Ascending aorta (tissue), 2 donors: ENCODE measurements around the gene CD63. TPM values are rescaled to one million over a fixed set of nuclear protein-coding genes. Genes with fewer than 3 reads are reported as not detected.

Experiments
- DNase-seq, 2 donors: peaks; one replicate each; pipeline ENCODE4 v3.0.0-alpha.2; 2019; ENCODE audit warnings: low spot score in 2 of 2
- H3K27ac ChIP-seq, 2 donors: fragments of 200-600 bp; sonication (generic); one replicate each; pipeline ENCODE4 v1.5.1; 2016 to 2017; ENCODE audit warnings: mild to moderate bottlenecking in 1 of 2
- H3K27me3 ChIP-seq: fragments of 200-600 bp; sonication (generic); one replicate; pipeline ENCODE4 v1.5.1; 2017
- H3K36me3 ChIP-seq, 2 donors: fragments of 200-600 bp; sonication (generic); one replicate each; pipeline ENCODE4 v1.5.1; 2016
- H3K4me1 ChIP-seq, 2 donors: fragments of 200-600 bp; sonication (generic); one replicate each; pipeline ENCODE4 v1.5.1; 2016 to 2017; ENCODE audit warnings: mild to moderate bottlenecking in 1 of 2
- H3K4me3 ChIP-seq, 2 donors: fragments of 200-600 bp; sonication (generic); one replicate each; pipeline ENCODE4 v1.5.1; 2016 to 2017; ENCODE audit warnings: mild to moderate bottlenecking in 1 of 2
- H3K9me3 ChIP-seq, 2 donors: fragments of 200-600 bp; sonication (generic); one replicate each; pipeline ENCODE4 v1.5.1; 2016
- intact Hi-C: fragments of 100-400 bp; cut with DNase I; formaldehyde crosslinking; loops from one replicate; pipeline ENCODE4 v1.15.1; 2023
- total RNA-seq: library from RNA; depleted of rRNA; stranded (reverse); fragments of >200 nt; gene quantifications from one replicate; pipeline ENCODE4 v1.1.0, GENCODE V29; 2016
- TF ChIP-seq, protein P1 (sequence below), 3 experiments: fragments of 200-600 bp in 2 of 3; fragments of 450-650 bp in 1 of 3; sonication (generic) in 2 of 3; IDR thresholded peaks; one replicate each; pipeline ENCODE4 v1.5.1; 2016 to 2019; ENCODE audit warnings: antibody characterized with exemption in 3 of 3, mild to moderate bottlenecking in 1 of 3, moderate library complexity in 1 of 3

CD63 gene
- total RNA-seq, 1 donor from 2014 or later: 566 TPM

DNA sequence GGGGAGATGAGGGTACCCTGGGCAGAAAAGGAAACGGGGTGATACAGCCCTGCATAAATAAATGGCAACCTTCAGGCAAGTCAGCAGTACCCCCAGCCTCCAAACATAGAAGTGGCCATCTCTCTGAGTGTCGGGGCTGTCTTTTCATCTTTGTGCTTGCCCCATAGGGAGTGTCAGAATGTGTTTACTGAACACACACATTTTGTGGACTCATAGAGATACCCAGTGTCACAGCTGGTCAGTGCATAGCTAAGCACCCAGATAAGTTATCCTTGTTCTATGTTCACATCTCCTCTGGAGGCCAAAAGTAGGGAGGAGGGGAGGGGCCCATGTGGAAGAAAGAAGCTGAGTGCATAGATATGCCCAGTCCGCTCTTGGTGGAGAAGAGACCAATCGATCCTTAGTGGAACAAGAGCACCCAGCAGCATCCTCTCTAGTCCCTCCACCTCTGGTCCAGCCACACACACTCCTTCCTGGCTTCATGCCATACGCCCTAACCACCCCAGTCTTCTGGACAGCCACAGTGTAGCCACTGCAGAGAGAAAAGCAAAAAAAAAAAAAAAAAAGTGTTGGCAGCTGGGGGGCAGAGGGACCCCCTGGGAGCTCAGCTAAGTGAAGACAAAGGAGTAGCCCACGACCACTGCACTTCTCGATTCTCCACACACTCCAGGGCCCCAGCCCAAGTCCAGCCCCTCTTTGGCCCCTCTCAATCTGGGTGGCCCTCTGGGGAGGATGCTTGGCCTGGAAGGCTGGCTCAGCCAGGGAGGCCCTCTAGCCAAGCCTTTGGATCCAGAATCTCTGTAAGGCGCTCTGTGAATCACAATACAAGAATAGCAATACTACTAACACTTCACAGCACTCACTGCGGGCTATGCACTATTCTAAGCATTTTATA lies 23.7 kb downstream of the CD63 start:
- Histone ChIP-seq H3K9me3 (no peaks in the 10 kb centered on the region), H3K36me3 (peaks cover 11 to 13% of the 10 kb centered on the region in 2 donors), H3K4me1 (peaks cover 6 to 47% of the 10 kb centered on the region in 2 donors), H3K27me3 (no peaks in the 10 kb centered on the region), H3K27ac (peak overlapping the region; percentile 92 to 95), H3K4me3 (peak overlapping the region; percentile 70 to 85)
- TF ChIP-seq, protein P1, sequence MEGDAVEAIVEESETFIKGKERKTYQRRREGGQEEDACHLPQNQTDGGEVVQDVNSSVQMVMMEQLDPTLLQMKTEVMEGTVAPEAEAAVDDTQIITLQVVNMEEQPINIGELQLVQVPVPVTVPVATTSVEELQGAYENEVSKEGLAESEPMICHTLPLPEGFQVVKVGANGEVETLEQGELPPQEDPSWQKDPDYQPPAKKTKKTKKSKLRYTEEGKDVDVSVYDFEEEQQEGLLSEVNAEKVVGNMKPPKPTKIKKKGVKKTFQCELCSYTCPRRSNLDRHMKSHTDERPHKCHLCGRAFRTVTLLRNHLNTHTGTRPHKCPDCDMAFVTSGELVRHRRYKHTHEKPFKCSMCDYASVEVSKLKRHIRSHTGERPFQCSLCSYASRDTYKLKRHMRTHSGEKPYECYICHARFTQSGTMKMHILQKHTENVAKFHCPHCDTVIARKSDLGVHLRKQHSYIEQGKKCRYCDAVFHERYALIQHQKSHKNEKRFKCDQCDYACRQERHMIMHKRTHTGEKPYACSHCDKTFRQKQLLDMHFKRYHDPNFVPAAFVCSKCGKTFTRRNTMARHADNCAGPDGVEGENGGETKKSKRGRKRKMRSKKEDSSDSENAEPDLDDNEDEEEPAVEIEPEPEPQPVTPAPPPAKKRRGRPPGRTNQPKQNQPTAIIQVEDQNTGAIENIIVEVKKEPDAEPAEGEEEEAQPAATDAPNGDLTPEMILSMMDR (IDR thresholded peaks at IDR 0.05): no peak
- peak in 1 of 2 donors; percentile 78 for DNase-seq
- intact Hi-C loops: loop anchor here (1.0 kb wide), 1 partner anchor 16 kb away; no protein-coding TSS in a partner anchor

DNA sequence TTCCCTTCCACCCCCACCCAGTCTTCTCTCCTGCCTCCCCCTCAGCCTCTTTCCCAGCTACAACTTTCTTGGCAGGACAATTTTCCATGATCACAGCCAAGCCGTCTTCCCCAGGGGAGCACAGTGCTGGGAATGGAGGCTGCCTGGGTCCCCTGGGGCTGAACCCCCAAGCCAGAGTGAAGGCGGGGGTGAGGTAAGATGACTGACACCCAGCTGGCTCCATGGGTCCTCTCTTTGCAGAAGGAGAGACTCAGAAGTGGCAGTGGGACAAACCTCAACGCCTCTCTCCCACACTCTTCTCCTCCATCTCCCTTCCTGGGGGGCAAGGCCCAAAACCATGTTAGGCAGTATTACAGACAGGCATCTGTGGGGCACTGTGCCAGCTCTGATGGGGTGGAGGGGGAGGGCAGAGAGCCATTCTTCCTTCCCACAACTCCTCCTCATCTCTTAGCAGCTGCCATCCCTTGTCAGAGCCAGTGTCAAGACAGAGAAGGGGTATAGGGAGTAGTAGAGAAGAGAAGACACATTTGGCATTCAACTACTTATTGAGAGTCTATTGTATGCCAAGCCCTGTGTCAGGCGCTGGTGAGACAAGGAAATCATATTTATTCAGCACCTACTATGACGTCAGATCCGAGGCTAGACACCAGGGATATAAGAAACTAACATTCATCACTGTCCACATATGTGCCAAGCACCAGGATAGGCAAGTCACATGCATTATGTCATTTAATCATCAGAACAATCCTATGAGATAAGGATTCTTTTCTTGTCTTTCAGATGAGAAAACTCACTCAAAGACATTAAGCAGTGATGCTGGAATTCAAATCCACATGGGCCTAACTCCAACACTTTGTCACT lies 24.7 kb downstream of the CD63 start:
- peak in 1 of 2 donors; percentile 83 for DNase-seq
- Histone ChIP-seq H3K36me3 (peaks cover 19 to 23% of the 10 kb centered on the region in 2 donors), H3K4me3 (peak overlapping the region; percentile 70 to 85), H3K4me1 (peaks cover 2 to 40% of the 10 kb centered on the region in 2 donors), H3K9me3 (no peaks in the 10 kb centered on the region), H3K27ac (peak overlapping the region; percentile 92 to 95), H3K27me3 (no peaks in the 10 kb centered on the region)
- intact Hi-C loops: no loop called here
- TF ChIP-seq, protein P1 (IDR thresholded peaks at IDR 0.05): no peak

- TF ChIP-seq, protein P1 (IDR thresholded peaks at IDR 0.05): no peak
Measured at GRCh38 chr12:55703288-55703687, 25.5 kb downstream of the CD63 start.

DNA sequence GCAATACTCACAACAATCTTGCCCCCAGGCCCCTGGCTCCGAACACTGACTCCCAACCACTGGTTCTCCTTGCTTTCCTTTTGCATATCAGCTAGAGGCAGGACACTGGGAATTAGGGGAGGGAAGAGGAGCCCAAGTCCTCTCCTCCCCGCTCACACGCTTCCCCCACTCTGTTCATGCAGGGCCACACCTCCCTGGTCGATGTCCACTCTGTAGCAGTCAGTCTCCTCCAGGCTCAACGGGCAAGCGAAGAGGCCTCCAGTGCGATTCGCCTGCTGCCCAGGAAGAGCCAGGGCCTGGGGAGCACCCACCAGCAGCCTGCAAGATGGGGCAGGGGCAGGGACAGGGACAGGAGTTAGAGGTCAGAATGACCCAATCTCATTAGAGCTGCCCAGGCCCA lies 25.9 kb downstream of the CD63 start:
- TF ChIP-seq, protein P1 (IDR thresholded peaks at IDR 0.05): no peak

More at GRCh38 chr12:55703288-55703687, 25.5 kb downstream of the CD63 start:
- peaks cover 2 to 32% of the 10 kb centered on the region in 2 donors for H3K4me1 ChIP-seq
- H3K36me3 ChIP-seq: peaks cover 27 to 31% of the 10 kb centered on the region in 2 donors
- H3K27me3 ChIP-seq: no peaks in the 10 kb centered on the region
- intact Hi-C loops: no loop called here
- peak; percentile 36 to 80 for DNase-seq
- no peaks in the 10 kb centered on the region for H3K9me3 ChIP-seq
- H3K4me3 ChIP-seq: peak overlapping the region; percentile 70 to 85
- peak overlapping the region; percentile 92 to 95 for H3K27ac ChIP-seq

GRCh38 chr12:55700255-55701018 lies 28.4 kb downstream of the CD63 start:
- H3K27ac ChIP-seq: peak overlapping the region; percentile 42 to 47
- TF ChIP-seq, protein P1 (IDR thresholded peaks at IDR 0.05): no peak
- peaks cover 55 to 60% of the 10 kb centered on the region in 2 donors for H3K36me3 ChIP-seq

More for the DNA sequence above, 25.9 kb downstream of the CD63 start:
- no peak for DNase-seq
- Histone ChIP-seq H3K4me1 (peaks cover 2 to 32% of the 10 kb centered on the region in 2 donors), H3K27me3 (no peaks in the 10 kb centered on the region), H3K9me3 (no peaks in the 10 kb centered on the region), H3K36me3 (peaks cover 30 to 35% of the 10 kb centered on the region in 2 donors), H3K27ac (peak overlapping the region; percentile 92 to 95), H3K4me3 (peak overlapping the region in 1 of 2 donors; percentile 85)
- intact Hi-C loops: no loop called here

More at GRCh38 chr12:55700255-55701018, 28.4 kb downstream of the CD63 start:
- DNase-seq: no peak
- intact Hi-C loops: loop anchor here (2.0 kb wide), 1 partner anchor 16 kb away; no protein-coding TSS in a partner anchor
- no peaks in the 10 kb centered on the region for H3K9me3 ChIP-seq
- H3K4me3 ChIP-seq: peak overlapping the region in 1 of 2 donors; percentile 19
- H3K4me1 ChIP-seq: peaks cover 2 to 32% of the 10 kb centered on the region in 2 donors
- no peaks in the 10 kb centered on the region for H3K27me3 ChIP-seq
